HG03521 (cell line): Measurements from ENCODE around the gene OAT.
"Not testable (repeated sequence)": the region's sequence is repeated elsewhere in the genome, so short reads cannot be mapped to it uniquely, and the experiment has no call there.

Source experiments
- ATAC-seq: cut with Tn5 transposase; IDR thresholded peaks from one replicate; pipeline ENCODE4 v1.9.1; 2021; ENCODE audit warnings: mild to moderate bottlenecking, moderate library complexity; ENCODE audit not compliant: unreplicated experiment

Gene OAT

GRCh38 chr10:124379609-124380193 is 39.0 kb downstream of the OAT start:
- no peak for ATAC-seq

GRCh38 chr10:124378881-124379471 is 39.7 kb downstream of the OAT start:
- ATAC-seq = no peak

- no peak for ATAC-seq
Measured at GRCh38 chr10:124378271-124378670, 40.5 kb downstream of the OAT start.

GRCh38 chr10:124377101-124377500 is 41.6 kb downstream of the OAT start:
- no peak for ATAC-seq

GRCh38 chr10:124376411-124376810 is 42.3 kb downstream of the OAT start:
- no peak for ATAC-seq

GRCh38 chr10:124375691-124376090 is 43.0 kb downstream of the OAT start:
- no peak for ATAC-seq

GRCh38 chr10:124375353-124375614 is 43.4 kb downstream of the OAT start:
- ATAC-seq = no peak

- ATAC-seq = no peak
Measured at GRCh38 chr10:124374535-124375352, 44.0 kb downstream of the OAT start.

GRCh38 chr10:124372899-124373298 is 45.8 kb downstream of the OAT start:
- no peak for ATAC-seq

GRCh38 chr10:124370426-124370825 is 48.3 kb downstream of the OAT start:
- no peak for ATAC-seq

- ATAC-seq = no peak
Measured at GRCh38 chr10:124369986-124370385, 48.7 kb downstream of the OAT start.

- not testable (repeated sequence) for ATAC-seq
Measured at GRCh38 chr10:124369533-124369932, 49.2 kb downstream of the OAT start.

- ATAC-seq = no peak
Measured at GRCh38 chr10:124369066-124369465, 49.7 kb downstream of the OAT start.

GRCh38 chr10:124367936-124368335 is 50.8 kb downstream of the OAT start:
- ATAC-seq = no peak

GRCh38 chr10:124367414-124367813 is 51.3 kb downstream of the OAT start:
- no peak for ATAC-seq

- no peak for ATAC-seq
Measured at GRCh38 chr10:124366825-124367224, 51.9 kb downstream of the OAT start.

- no peak for ATAC-seq
Measured at GRCh38 chr10:124366343-124366742, 52.4 kb downstream of the OAT start.

GRCh38 chr10:124364674-124365073 is 54.0 kb downstream of the OAT start:
- ATAC-seq = no peak

- ATAC-seq = no peak
Measured at GRCh38 chr10:124362568-124362967, 56.2 kb downstream of the OAT start.

- no peak for ATAC-seq
Measured at GRCh38 chr10:124359336-124359832, 59.3 kb downstream of the OAT start.

- no peak for ATAC-seq
Measured at GRCh38 chr10:124357561-124357885, 61.2 kb downstream of the OAT start.
